Right renal pelvis (tissue), 4 donors: ENCODE measurements around the gene RIGI. TPM values are rescaled to one million over a fixed set of nuclear protein-coding genes. Genes with fewer than 3 reads are reported as not detected.
"Not testable (repeated sequence)": the region's sequence is repeated elsewhere in the genome, so short reads cannot be mapped to it uniquely, and the experiment has no call there.

Experiments used
- DNase-seq, 4 donors: peaks; one replicate each; pipeline ENCODE4 v3.0.0-alpha.2; 2013; ENCODE audit warnings: low read depth in 4 of 4, low spot score in 3 of 4, missing footprints in 1 of 4
- polyA plus RNA-seq, 4 donors: library from polyadenylated mRNA; unstranded; fragments of 120-200 nt; gene quantifications; one replicate each; pipeline ENCODE4 v1.2.1, GENCODE V29; 2013; ENCODE audit not compliant: insufficient read length in 4 of 4

The RIGI gene
- 10 to 100 TPM in 3 of 4 donors, 1 to 10 TPM in 1; 8.8 to 14.9 (median 12.7) TPM for polyA plus RNA-seq

- peak; percentile 81 to 86 (median 84) for DNase-seq
These were observed at the start of gene RIGI for GRCh38 chr9:32526041-32526706. RIGI (minus strand) TSS chr9:32526196; CDS start chr9:32526166, 30 bp downstream.

GRCh38 chr9:32574858-32575257 lies 48.9 kb upstream of the RIGI start:
- DNase-seq, result no peak

GRCh38 chr9:32573821-32574220 lies 47.8 kb upstream of the RIGI start:
- DNase-seq, result no peak

- DNase-seq, result peak; percentile 88 to 94 (median 90)
These were observed 47.0 kb upstream of the RIGI start, which contains the start of gene NDUFB6 for GRCh38 chr9:32572900-32573523. NDUFB6 (minus strand) TSS chr9:32573159; CDS start chr9:32573060, 99 bp downstream.

- DNase-seq, result peak in 3 of 4 donors; percentile 37 to 47 (median 43)
These were observed 46.2 kb upstream of the RIGI start for GRCh38 chr9:32571969-32572899.

- no peak for DNase-seq
These were observed 44.3 kb upstream of the RIGI start for GRCh38 chr9:32570262-32570661.

GRCh38 chr9:32566770-32567169 lies 40.8 kb upstream of the RIGI start:
- no peak for DNase-seq

GRCh38 chr9:32565967-32566366 lies 40.0 kb upstream of the RIGI start:
- DNase-seq, result no peak

GRCh38 chr9:32558408-32558934 lies 32.5 kb upstream of the RIGI start:
- no peak for DNase-seq

GRCh38 chr9:32554591-32554990 lies 28.6 kb upstream of the RIGI start:
- no peak for DNase-seq

GRCh38 chr9:32554107-32554506 lies 28.1 kb upstream of the RIGI start:
- no peak for DNase-seq

- DNase-seq, result peak; percentile 85 to 87 (median 86)
These were observed 26.3 kb upstream of the RIGI start, which contains the start of the genes SMIM27 and TOPORS for GRCh38 chr9:32552172-32552872. SMIM27 (plus strand) TSS chr9:32552327; CDS start chr9:32552435, 108 bp downstream. TOPORS (minus strand) TSS chr9:32552586; CDS start chr9:32552436, 150 bp downstream.

- DNase-seq, result peak in 3 of 4 donors; percentile 18 to 42 (median 27)
These were observed 25.5 kb upstream of the RIGI start for GRCh38 chr9:32551276-32552051.

GRCh38 chr9:32550562-32551275 lies 24.7 kb upstream of the RIGI start:
- peak; percentile 90 to 93 (median 92) for DNase-seq

- DNase-seq, result peak; percentile 22 to 39 (median 30)
These were observed 24.2 kb upstream of the RIGI start for GRCh38 chr9:32550150-32550561.

GRCh38 chr9:32548213-32548612 lies 22.2 kb upstream of the RIGI start:
- DNase-seq, result not testable (repeated sequence)

GRCh38 chr9:32545884-32546283 lies 19.9 kb upstream of the RIGI start:
- no peak for DNase-seq

GRCh38 chr9:32543047-32543446 lies 17.1 kb upstream of the RIGI start:
- no peak for DNase-seq
